OCI-LY1 (cell line): Measurements from ENCODE around the gene TLE5.

Source experiments
- H2AFZ ChIP-seq: fragments of 200-600 bp; sonication (generic), shearing (Covaris generic); 2 replicates; pipeline ENCODE4 v1.6.0; 2014; ENCODE audit warnings: antibody characterized with exemption, mild to moderate bottlenecking, low read length
- H3F3A ChIP-seq: fragments of 200-600 bp; sonication (generic), shearing (Covaris generic); 2 replicates; pipeline ENCODE4 v1.6.0; 2014; ENCODE audit warnings: mild to moderate bottlenecking, antibody characterized with exemption, low read length, moderate library complexity; ENCODE audit not compliant: insufficient read depth
- H3K27ac ChIP-seq: fragments of 200-600 bp; sonication (generic); 2 replicates; pipeline ENCODE4 v1.5.1; 2014; ENCODE audit warnings: low read length, mixed run types, mild to moderate bottlenecking, low read depth; ENCODE audit not compliant: poor library complexity, severe bottlenecking
- H3K27me3 ChIP-seq: fragments of 200-600 bp; sonication (generic); 2 replicates; pipeline ENCODE4 v1.6.0; 2014; ENCODE audit warnings: antibody characterized with exemption, mild to moderate bottlenecking, low read length, moderate library complexity; ENCODE audit not compliant: insufficient read depth
- H3K36me3 ChIP-seq: fragments of 200-600 bp; sonication (generic); 2 replicates; pipeline ENCODE4 v1.6.1; 2014; ENCODE audit warnings: mild to moderate bottlenecking, antibody characterized with exemption, low read length, moderate library complexity, mixed read lengths; ENCODE audit not compliant: insufficient read depth
- H3K4me1 ChIP-seq: fragments of 200-600 bp; sonication (generic); 2 replicates; pipeline ENCODE4 v1.5.1; 2014; ENCODE audit warnings: mild to moderate bottlenecking, low read length, moderate library complexity; ENCODE audit not compliant: insufficient read depth, severe bottlenecking
- H3K4me2 ChIP-seq: fragments of 200-600 bp; sonication (generic), shearing (Covaris generic); 2 replicates; pipeline ENCODE4 v1.6.1; 2014; ENCODE audit warnings: low read length
- H3K4me3 ChIP-seq: fragments of 200-600 bp; sonication (generic); 2 replicates; pipeline ENCODE4 v1.5.1; 2014; ENCODE audit warnings: low read length, low read depth, mild to moderate bottlenecking, mixed read lengths; ENCODE audit not compliant: poor library complexity, severe bottlenecking
- H3K79me2 ChIP-seq: fragments of 200-600 bp; shearing (Covaris generic); 2 replicates; pipeline ENCODE4 v1.6.1; 2016; ENCODE audit warnings: mixed run types, low read length, mixed read lengths; ENCODE audit not compliant: insufficient read depth
- H3K9ac ChIP-seq: fragments of 200-600 bp; sonication (generic), shearing (Covaris generic); 2 replicates; pipeline ENCODE4 v1.6.1; 2014; ENCODE audit warnings: mild to moderate bottlenecking, low read length, mixed read lengths
- H3K9me2 ChIP-seq: fragments of 200-600 bp; sonication (generic), shearing (Covaris generic); 2 replicates; pipeline ENCODE4 v1.6.1; 2014; ENCODE audit warnings: low read depth, mild to moderate bottlenecking, low read length, mixed read lengths
- H3K9me3 ChIP-seq: fragments of 200-600 bp; shearing (Covaris generic); 2 replicates; pipeline ENCODE4 v1.6.1; 2014; ENCODE audit warnings: low read length, mixed read lengths
- H4K20me1 ChIP-seq: fragments of 200-600 bp; sonication (generic), shearing (Covaris generic); 2 replicates; pipeline ENCODE4 v1.6.0; 2016; ENCODE audit warnings: mild to moderate bottlenecking, low read length; ENCODE audit not compliant: insufficient read depth
- EZH2 ChIP-seq: fragments of 200-600 bp; sonication (generic), shearing (Covaris generic); IDR thresholded peaks from 2 replicates; pipeline ENCODE4 v1.8.0; 2017; ENCODE audit warnings: borderline replicate concordance, mixed run types, mild to moderate bottlenecking, antibody characterized with exemption, low read length, moderate library complexity, mixed read lengths
- TF ChIP-seq, protein P1 (sequence below): fragments of 200-600 bp; sonication (generic), shearing (Covaris generic); IDR thresholded peaks from 2 replicates; pipeline ENCODE4 v1.5.1; 2017; ENCODE audit warnings: mild to moderate bottlenecking, antibody characterized with exemption, low read length, moderate library complexity, mixed read lengths

Gene TLE5

DNA sequence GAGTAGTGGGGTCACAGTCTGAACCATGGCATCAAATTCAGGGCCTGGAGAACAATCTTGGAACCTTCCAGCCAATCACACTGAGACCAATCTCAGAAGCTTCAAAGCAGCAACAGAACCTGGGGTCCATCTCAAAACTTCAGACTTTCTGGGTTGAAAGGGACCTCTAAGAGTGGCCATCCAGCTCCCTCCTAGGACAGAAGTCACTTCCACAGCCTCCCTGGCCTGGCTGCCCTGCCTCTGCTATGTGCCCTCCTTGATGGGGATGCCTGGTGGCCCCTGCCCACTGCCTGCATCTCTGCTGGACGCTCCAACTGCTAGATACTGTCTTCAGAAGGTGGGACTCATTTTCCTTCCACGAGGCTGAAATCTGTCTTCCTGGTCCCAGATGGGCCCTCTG is 35.0 kb downstream of the TLE5 start:
- no peaks in the 10 kb centered on the region for H3K79me2 ChIP-seq
- no peak overlapping the region for H3K4me3 ChIP-seq
- H3K9me2 ChIP-seq: no peaks in the 10 kb centered on the region
- no peaks in the 10 kb centered on the region for H3K9me3 ChIP-seq
- TF ChIP-seq, protein P1, sequence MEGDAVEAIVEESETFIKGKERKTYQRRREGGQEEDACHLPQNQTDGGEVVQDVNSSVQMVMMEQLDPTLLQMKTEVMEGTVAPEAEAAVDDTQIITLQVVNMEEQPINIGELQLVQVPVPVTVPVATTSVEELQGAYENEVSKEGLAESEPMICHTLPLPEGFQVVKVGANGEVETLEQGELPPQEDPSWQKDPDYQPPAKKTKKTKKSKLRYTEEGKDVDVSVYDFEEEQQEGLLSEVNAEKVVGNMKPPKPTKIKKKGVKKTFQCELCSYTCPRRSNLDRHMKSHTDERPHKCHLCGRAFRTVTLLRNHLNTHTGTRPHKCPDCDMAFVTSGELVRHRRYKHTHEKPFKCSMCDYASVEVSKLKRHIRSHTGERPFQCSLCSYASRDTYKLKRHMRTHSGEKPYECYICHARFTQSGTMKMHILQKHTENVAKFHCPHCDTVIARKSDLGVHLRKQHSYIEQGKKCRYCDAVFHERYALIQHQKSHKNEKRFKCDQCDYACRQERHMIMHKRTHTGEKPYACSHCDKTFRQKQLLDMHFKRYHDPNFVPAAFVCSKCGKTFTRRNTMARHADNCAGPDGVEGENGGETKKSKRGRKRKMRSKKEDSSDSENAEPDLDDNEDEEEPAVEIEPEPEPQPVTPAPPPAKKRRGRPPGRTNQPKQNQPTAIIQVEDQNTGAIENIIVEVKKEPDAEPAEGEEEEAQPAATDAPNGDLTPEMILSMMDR: no peak
- no peak for TF ChIP-seq EZH2
- no peaks in the 10 kb centered on the region for H3K4me1 ChIP-seq
- H3K36me3 ChIP-seq: no peaks in the 10 kb centered on the region
- no peak overlapping the region for H3K9ac ChIP-seq
- H3K27ac ChIP-seq: no peak overlapping the region
- no peaks in the 10 kb centered on the region for H4K20me1 ChIP-seq
- no peaks in the 10 kb centered on the region for H3F3A ChIP-seq
- H3K27me3 ChIP-seq: peaks cover 14% of the 10 kb centered on the region
- no peak overlapping the region for H3K4me2 ChIP-seq
- no peak overlapping the region for H2AFZ ChIP-seq

DNA sequence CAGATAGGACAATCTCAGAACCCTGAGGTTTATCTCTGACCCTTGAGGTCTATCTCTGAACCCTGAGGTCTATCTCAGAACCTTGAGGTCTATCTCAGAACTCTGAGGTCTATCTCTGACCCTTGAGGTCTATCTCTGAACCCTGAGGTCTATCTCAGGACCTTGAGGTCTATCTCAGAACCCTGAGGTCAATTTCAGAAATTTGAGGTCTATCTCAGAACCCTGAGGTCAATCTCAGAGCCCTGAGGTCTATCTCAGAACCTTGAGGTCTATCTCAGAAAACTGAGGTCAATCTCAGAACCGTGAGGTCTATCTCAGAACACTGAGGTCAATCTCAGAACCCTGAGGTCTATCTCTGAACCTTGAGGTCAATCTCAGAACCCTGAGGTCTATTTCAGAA is 35.5 kb downstream of the TLE5 start:
- H3K9me3 ChIP-seq: no peaks in the 10 kb centered on the region
- no peak overlapping the region for H3K4me2 ChIP-seq
- H3K9ac ChIP-seq: no peak overlapping the region
- H3K4me1 ChIP-seq: no peaks in the 10 kb centered on the region
- peaks cover 14% of the 10 kb centered on the region for H3K27me3 ChIP-seq
- no peaks in the 10 kb centered on the region for H3K36me3 ChIP-seq
- H3K79me2 ChIP-seq: no peaks in the 10 kb centered on the region
- no peak overlapping the region for H3K4me3 ChIP-seq
- no peaks in the 10 kb centered on the region for H3K9me2 ChIP-seq
- no peak for TF ChIP-seq EZH2
- TF ChIP-seq, protein P1: no peak
- H3F3A ChIP-seq: no peaks in the 10 kb centered on the region
- no peak overlapping the region for H3K27ac ChIP-seq
- H2AFZ ChIP-seq: no peak overlapping the region
- no peaks in the 10 kb centered on the region for H4K20me1 ChIP-seq

DNA sequence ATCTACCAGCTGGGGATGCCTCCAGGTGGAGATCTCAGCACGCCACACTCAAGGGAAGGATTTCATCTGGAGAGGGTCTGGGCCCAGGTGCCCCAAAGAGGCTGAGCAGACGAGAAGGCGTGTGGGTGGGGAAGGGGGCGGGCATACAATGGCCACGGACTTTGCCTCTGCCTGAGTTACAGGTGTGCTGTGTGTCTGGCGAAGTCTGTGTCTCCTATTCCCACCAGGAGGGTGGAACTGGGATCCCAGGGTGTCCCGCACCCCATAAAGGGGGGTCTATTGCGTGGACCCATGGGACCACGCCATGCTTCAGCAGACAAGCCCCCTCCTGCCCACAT is 36.8 kb downstream of the TLE5 start:
- no peaks in the 10 kb centered on the region for H3K9me3 ChIP-seq
- H3K4me1 ChIP-seq: no peaks in the 10 kb centered on the region
- no peak overlapping the region for H3K27ac ChIP-seq
- no peak overlapping the region for H3K9ac ChIP-seq
- H3K4me2 ChIP-seq: no peak overlapping the region
- peaks cover 14% of the 10 kb centered on the region for H3K27me3 ChIP-seq
- H3K79me2 ChIP-seq: no peaks in the 10 kb centered on the region
- no peaks in the 10 kb centered on the region for H4K20me1 ChIP-seq
- H3K9me2 ChIP-seq: no peaks in the 10 kb centered on the region
- no peaks in the 10 kb centered on the region for H3K36me3 ChIP-seq
- no peak overlapping the region for H3K4me3 ChIP-seq
- H2AFZ ChIP-seq: no peak overlapping the region
- no peaks in the 10 kb centered on the region for H3F3A ChIP-seq
- no peak for TF ChIP-seq EZH2
- TF ChIP-seq, protein P1: no peak
